Activated T-helper 9 cell treated with anti-CD3 and anti-CD28 coated beads, Interleukin-2, amount 50 U/mL, for 16 hours (primary cell): ENCODE results near the gene SLC39A8.
"Not testable (repeated sequence)": the region's sequence is repeated elsewhere in the genome, so short reads cannot be mapped to it uniquely, and the experiment has no call there.

ENCODE experiments used
- DNase-seq: peaks from one replicate; pipeline ENCODE4 v3.0.0-alpha.2; 2020; ENCODE audit warnings: low read depth

SLC39A8 gene

GRCh38 chr4:102299354-102300107 is 45.8 kb downstream of the SLC39A8 start:
- DNase-seq = no peak

GRCh38 chr4:102298716-102299115 is 46.6 kb downstream of the SLC39A8 start:
- no peak for DNase-seq

GRCh38 chr4:102295153-102295862 is 50.0 kb downstream of the SLC39A8 start:
- DNase-seq = no peak

- no peak for DNase-seq
These were observed 56.8 kb downstream of the SLC39A8 start for GRCh38 chr4:102288497-102288896.

- no peak for DNase-seq
These were observed 59.5 kb downstream of the SLC39A8 start for GRCh38 chr4:102285831-102286230.

GRCh38 chr4:102281171-102281839 is 64.0 kb downstream of the SLC39A8 start:
- DNase-seq = no peak

- not testable (repeated sequence) for DNase-seq
These were observed 72.0 kb downstream of the SLC39A8 start for GRCh38 chr4:102273317-102273716.

- no peak for DNase-seq
These were observed 73.0 kb downstream of the SLC39A8 start for GRCh38 chr4:102272318-102272717.

GRCh38 chr4:102268355-102268754 is 76.9 kb downstream of the SLC39A8 start:
- DNase-seq = no peak

- no peak for DNase-seq
These were observed 82.1 kb downstream of the SLC39A8 start for GRCh38 chr4:102263024-102263787.

- DNase-seq = no peak
These were observed 85.6 kb downstream of the SLC39A8 start for GRCh38 chr4:102259702-102260101.

GRCh38 chr4:102259081-102259480 is 86.2 kb downstream of the SLC39A8 start:
- no peak for DNase-seq

- DNase-seq = no peak
These were observed 89.0 kb downstream of the SLC39A8 start for GRCh38 chr4:102256321-102256720.

- no peak for DNase-seq
These were observed 91.4 kb downstream of the SLC39A8 start for GRCh38 chr4:102253860-102254259.

- DNase-seq = no peak
These were observed 93.1 kb downstream of the SLC39A8 start for GRCh38 chr4:102252171-102252570.

- DNase-seq = no peak
These were observed 94.9 kb downstream of the SLC39A8 start for GRCh38 chr4:102250341-102250740.

- no peak for DNase-seq
These were observed 98.2 kb downstream of the SLC39A8 start for GRCh38 chr4:102247041-102247440.

GRCh38 chr4:102246416-102246815 is 98.9 kb downstream of the SLC39A8 start:
- DNase-seq = no peak

GRCh38 chr4:102244878-102245535 is 100.3 kb downstream of the SLC39A8 start:
- no peak for DNase-seq

- not testable (repeated sequence) for DNase-seq
These were observed 102.0 kb downstream of the SLC39A8 start for GRCh38 chr4:102243296-102243695.

- DNase-seq = no peak
These were observed 110.9 kb downstream of the SLC39A8 start for GRCh38 chr4:102234243-102234838.
